ENCODE results near the gene SLC7A6OS.

Gene SLC7A6OS

DNA sequence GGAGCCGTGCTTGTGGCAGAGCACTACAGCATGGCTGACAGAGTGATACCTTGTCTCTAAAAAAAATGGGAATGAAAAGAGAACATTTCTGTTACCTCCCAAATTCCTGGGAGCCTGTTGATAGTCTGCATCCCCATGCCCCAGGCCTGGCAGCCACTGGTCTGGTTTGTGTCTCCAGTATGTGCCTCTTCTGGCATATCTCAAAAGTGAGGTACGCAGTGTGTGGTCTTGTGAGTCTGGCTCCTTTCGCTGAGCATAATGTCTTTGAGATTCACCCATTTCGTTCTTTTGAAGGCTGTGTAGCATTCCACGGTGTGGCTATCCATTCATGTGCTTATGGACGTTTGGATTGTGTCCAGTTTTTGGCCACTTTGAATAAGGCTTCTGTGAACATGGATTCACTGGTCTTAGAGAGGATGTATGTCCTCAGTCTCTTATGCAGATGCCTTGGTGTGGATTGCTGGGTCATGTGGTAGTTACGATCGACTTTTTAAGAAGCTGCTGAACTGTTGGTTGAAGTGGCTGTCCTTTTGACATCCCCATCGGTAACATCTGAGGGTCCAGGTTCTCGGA is 39.2 kb upstream of the SLC7A6OS start:
- H3K9ac ChIP-seq (ENCODE audit: low read depth, low read length), result no peak overlapping the region
- H3K4me1 ChIP-seq (ENCODE audit: insufficient read depth, low read length), result no peaks in the 10 kb centered on the region
- peaks cover 5% of the 10 kb centered on the region for H3K36me3 ChIP-seq (ENCODE audit: insufficient read depth, low read length)
- H3K9me3 ChIP-seq (ENCODE audit: control insufficient read depth, insufficient read depth, low read length), result no peaks in the 10 kb centered on the region

DNA sequence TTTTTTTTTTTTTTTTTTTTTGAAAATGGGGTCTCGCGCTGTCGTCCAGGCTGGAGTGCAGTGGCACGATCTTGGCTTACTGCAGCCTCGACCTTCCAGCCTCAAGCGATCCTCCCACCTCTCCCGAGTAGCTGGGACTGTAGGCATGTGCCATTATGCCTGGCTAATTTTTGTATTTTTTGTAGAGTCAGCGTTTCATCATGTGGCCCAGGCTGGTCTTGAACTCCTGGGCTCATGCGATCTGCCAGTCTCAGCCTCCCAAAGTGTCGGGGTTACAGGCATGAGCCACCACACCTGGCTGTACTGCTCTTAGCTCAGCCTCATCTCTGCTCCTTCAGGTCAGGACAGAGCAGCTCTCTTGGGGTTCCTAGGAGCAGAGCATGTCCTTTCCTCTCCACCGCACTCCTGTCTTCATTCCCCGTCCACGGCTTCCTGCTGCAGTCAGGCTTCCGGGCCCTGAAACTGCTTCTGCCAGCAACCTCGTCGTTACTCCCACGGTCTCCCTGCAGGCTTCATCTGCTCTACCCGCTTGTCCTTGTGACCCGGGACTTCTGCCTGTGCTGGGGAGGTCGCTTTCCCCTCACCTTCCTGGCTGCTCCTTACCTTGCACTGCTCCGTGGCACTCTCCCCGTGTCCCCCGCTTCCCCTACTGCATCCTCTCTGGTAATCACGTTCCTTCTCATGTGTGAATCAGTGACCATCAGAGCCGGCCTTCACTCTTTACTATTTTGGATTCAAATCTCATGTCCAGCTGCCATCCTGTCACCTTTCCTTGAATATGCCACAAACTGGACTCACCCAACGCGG is 38.1 kb upstream of the SLC7A6OS start:
- Histone ChIP-seq H3K4me1 (ENCODE audit: insufficient read depth, low read length) (no peaks in the 10 kb centered on the region), H3K36me3 (ENCODE audit: insufficient read depth, low read length) (peaks cover 5% of the 10 kb centered on the region; the same call in 1 of the 2 replicates), H3K9me3 (ENCODE audit: control insufficient read depth, insufficient read depth, low read length) (no peaks in the 10 kb centered on the region), H3K9ac (ENCODE audit: low read depth, low read length) (no peak overlapping the region)

DNA sequence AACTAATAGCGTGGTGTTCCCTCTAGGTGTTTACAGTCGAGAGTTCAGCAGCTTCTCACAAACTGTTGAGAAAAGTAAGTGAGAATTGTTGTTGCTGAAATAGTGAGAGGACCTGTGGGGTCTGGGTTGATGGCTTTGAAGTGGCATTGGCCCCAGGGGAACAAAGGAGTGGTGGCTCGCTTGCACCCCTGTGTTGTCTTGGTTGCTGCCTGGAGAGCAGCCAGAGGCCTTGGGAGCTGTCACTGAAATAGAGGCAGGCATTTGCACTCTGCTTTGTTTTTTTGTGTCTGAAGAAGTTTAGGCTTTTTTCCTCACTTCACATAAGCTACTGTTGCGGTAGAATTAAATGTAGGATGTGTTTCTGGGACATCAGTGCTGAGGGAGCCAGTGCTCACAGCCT is 36.9 kb upstream of the SLC7A6OS start:
- no peaks in the 10 kb centered on the region for H3K4me1 ChIP-seq (ENCODE audit: insufficient read depth, low read length)
- H3K9me3 ChIP-seq (ENCODE audit: control insufficient read depth, insufficient read depth, low read length), result no peaks in the 10 kb centered on the region
- no peak overlapping the region for H3K9ac ChIP-seq (ENCODE audit: low read depth, low read length)
- peaks cover 11% of the 10 kb centered on the region for H3K36me3 ChIP-seq (ENCODE audit: insufficient read depth, low read length)

DNA sequence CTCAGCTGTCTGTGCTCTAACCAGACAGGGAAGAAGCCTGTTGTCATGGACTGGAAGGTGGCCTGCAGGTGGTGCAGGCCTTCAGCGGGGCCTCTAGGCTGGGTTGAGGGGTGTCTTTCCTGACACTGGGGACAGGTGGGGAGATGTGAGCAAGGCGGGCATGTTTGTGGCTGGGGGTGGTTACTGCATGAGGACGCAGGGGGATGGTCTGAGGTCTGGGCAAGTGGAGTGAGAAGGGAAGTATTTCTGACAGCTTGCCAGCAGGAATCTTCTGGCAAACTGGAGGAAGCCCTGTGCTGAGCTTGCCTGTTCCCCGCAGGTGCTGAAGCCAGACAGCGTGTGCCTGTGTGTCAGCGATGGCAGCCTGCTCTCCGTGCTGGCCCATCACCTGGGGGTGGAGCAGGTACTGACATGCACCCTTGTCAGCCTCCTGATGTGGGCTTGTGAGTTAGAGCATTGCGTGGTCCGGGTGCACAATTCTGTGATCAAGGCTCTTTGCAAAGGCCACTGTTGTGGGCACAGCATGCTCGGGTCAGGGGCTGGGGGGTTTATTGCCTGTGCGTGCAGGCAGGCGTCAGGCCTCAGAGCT is 36.2 kb upstream of the SLC7A6OS start:
- Histone ChIP-seq H3K36me3 (ENCODE audit: insufficient read depth, low read length) (peaks cover 11% of the 10 kb centered on the region), H3K9ac (ENCODE audit: low read depth, low read length) (no peak overlapping the region), H3K9me3 (ENCODE audit: control insufficient read depth, insufficient read depth, low read length) (no peaks in the 10 kb centered on the region), H3K4me1 (ENCODE audit: insufficient read depth, low read length) (no peaks in the 10 kb centered on the region)

DNA sequence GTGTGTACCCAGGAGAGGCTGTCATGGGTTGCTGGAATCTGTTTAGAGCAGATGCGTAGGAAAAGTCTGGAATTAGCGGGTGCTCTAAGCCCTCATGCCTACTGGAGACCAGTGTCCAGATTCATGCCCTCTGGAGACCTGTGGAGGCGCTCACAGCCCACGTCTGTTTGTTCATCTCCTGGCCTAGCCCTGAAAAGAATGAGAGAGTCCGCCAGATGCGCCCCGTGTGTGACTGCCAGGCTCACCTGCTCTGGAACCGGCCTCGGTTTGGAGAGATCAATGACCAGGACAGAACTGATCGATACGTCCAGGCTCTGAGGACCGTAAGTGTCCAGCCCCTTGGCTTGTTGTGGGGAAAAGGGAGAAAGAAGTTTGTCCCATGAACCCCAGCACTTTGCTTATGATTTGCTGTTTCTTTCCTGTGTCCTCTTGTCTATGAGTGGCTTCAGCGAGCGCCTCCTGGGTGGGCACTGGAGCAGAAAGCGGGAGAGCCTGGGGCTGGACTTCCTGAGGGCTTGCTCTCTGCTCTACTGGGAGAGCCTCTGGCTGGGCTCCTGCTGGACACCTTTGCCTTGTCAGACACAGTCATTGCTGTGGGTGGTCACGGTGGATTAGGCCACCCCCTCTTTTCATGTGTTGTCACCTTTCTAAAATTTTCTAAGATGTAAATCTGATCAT is 35.4 kb upstream of the SLC7A6OS start:
- peaks cover 11% of the 10 kb centered on the region for H3K36me3 ChIP-seq (ENCODE audit: insufficient read depth, low read length)
- no peaks in the 10 kb centered on the region for H3K4me1 ChIP-seq (ENCODE audit: insufficient read depth, low read length)
- H3K9ac ChIP-seq (ENCODE audit: low read depth, low read length), result no peak overlapping the region
- no peaks in the 10 kb centered on the region for H3K9me3 ChIP-seq (ENCODE audit: control insufficient read depth, insufficient read depth, low read length)

DNA sequence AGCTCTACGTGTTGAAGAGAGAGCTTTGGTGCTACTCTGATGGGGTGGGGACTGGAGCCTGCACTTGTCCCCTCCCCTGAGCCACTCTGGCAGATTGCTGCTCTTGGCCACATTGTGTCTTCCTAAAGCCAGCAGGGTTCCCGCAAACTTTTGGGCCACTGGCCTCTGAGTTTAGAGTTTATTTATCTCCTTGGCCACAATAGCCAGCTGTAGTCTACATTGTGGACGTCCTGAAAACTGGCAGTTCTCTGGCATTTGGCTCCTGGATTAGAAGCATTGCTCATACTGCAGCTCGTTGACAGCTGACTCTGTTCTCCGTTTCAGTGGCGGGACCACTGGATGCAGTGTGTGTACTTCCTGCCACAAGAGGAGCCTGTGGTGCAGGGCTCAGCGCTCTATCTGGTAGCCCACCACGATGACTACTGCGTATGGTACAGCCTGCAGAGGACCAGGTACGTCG is 34.6 kb upstream of the SLC7A6OS start:
- no peaks in the 10 kb centered on the region for H3K4me1 ChIP-seq (ENCODE audit: insufficient read depth, low read length)
- H3K36me3 ChIP-seq (ENCODE audit: insufficient read depth, low read length), result peaks cover 11% of the 10 kb centered on the region
- no peaks in the 10 kb centered on the region for H3K9me3 ChIP-seq (ENCODE audit: control insufficient read depth, insufficient read depth, low read length)
- H3K9ac ChIP-seq (ENCODE audit: low read depth, low read length), result no peak overlapping the region

DNA sequence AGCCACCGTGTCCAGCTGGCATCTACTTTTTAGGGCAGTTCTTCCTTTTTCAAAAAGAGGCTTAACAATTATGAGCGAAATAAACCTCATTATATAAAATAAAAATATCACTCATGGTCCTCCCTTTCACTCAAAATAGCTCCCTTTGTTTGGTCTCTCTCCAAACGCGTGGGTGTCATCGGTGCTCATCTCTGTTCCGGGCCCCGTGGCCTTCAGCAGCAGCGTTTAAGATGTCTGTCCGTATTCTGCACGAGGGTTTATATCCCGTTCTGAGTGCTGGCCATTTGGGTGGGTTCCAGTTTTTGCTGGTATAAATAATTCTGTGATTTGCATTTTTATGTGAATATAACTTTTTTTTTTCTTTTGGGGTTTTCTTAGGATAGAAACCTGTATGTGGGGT is 33.5 kb upstream of the SLC7A6OS start:
- Histone ChIP-seq H3K9ac (ENCODE audit: low read depth, low read length) (no peak overlapping the region), H3K36me3 (ENCODE audit: insufficient read depth, low read length) (peaks cover 15% of the 10 kb centered on the region), H3K9me3 (ENCODE audit: control insufficient read depth, insufficient read depth, low read length) (no peaks in the 10 kb centered on the region), H3K4me1 (ENCODE audit: insufficient read depth, low read length) (no peaks in the 10 kb centered on the region)

DNA sequence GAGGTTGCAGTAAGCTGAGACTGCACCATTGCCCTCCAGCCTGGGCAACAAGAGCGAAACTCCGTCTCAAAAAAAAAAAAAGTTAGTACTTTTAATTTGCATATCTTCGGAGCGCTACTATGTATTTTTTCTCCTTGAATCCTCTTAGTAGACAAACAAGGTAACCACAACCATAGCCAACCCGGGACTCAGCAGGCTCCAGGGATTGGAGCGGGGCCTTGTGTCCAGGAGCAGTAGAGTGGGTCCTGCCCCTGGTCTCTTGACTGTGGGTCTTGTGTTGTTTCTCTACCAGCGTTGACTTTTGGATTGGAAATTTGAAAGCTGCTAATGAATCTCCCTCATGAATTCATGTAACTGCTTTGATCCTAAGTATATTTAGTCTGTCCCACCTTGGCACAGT is 32.4 kb upstream of the SLC7A6OS start:
- no peaks in the 10 kb centered on the region for H3K4me1 ChIP-seq (ENCODE audit: insufficient read depth, low read length)
- no peak overlapping the region for H3K9ac ChIP-seq (ENCODE audit: low read depth, low read length)
- H3K36me3 ChIP-seq (ENCODE audit: insufficient read depth, low read length), result peaks cover 24% of the 10 kb centered on the region
- H3K9me3 ChIP-seq (ENCODE audit: control insufficient read depth, insufficient read depth, low read length), result no peaks in the 10 kb centered on the region

DNA sequence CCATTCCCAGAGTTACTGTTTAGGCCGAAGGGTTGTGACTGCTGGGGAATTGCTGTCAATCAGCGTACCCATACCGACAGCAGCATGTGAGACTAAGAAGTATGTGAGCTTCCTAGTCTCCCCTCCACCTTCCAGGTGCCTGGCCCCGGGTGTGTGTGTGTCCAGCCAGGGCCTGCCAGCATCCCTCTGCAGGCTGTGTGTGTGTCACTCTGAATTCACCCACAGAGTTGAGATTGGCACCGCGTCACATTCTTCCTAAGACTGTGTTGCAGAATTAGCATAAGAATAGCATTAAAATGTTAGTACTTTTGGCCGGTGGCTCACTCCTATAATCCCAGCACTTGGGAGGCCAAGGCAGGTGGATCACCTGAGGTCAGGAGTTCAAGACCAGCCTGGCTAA is 31.9 kb upstream of the SLC7A6OS start:
- H3K9me3 ChIP-seq (ENCODE audit: control insufficient read depth, insufficient read depth, low read length), result no peaks in the 10 kb centered on the region
- H3K4me1 ChIP-seq (ENCODE audit: insufficient read depth, low read length), result no peaks in the 10 kb centered on the region
- no peak overlapping the region for H3K9ac ChIP-seq (ENCODE audit: low read depth, low read length)
- H3K36me3 ChIP-seq (ENCODE audit: insufficient read depth, low read length), result peaks cover 24% of the 10 kb centered on the region

DNA sequence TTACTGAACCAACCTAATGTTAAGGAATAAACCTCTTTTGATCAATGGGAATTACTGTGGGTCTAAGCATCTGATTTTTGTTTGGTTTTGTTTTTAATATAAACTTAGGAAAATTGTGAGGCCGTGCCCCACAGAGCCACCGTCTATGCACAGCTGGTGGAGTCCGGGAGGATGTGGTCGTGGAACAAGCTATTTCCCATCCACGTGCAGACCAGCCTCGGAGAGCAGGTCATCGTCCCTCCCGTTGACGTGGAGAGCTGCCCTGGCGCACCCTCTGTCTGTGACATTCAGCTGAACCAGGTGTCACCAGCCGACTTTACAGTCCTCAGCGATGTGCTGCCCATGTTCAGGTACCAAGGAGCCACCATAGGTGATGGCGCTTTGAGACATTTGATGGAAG is 28.5 kb upstream of the SLC7A6OS start:
- Histone ChIP-seq H3K9ac (ENCODE audit: low read depth, low read length) (no peak overlapping the region), H3K9me3 (ENCODE audit: control insufficient read depth, insufficient read depth, low read length) (no peaks in the 10 kb centered on the region), H3K4me1 (ENCODE audit: insufficient read depth, low read length) (no peaks in the 10 kb centered on the region), H3K36me3 (ENCODE audit: insufficient read depth, low read length) (peaks cover 23% of the 10 kb centered on the region)

DNA sequence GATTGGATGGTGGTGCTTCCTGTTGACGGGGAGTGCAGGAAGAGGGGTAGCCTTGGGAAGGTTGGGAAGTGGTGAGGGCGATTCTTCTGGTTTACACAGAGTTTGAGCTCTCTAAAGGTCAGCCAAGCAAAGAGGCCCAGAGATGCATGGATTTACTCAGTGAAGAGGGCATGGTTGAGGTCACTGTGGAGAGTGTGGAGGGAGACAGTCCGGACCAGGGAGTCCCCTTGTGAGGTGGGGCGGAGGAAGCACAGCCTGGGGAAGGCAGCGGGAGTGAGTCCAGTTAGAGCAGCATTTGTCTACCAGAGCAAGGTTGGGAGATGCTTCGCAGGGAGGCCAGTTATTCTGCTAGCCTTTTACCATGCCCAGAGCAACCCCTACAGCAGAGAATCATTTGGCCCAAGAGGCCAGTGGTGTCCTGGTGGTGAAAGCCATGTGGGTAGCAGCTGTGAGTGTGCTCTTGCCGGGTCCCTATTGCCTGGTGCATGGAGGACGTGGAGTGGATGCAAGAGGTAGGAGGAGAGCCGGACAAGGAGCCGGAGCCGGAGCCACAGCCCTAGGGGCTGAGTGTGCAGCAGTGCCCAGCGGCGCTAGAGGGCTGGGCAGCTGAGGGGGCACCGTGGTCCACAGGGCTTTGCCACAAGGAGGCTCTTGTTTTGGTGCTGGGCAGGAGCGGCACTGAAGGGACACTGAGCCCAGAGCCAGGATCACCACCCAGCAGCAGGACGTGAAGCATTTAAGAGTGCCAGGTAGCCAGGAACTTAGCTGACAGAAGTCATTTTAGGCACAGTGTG is 27.8 kb upstream of the SLC7A6OS start:
- no peaks in the 10 kb centered on the region for H3K9me3 ChIP-seq (ENCODE audit: control insufficient read depth, insufficient read depth, low read length)
- peaks cover 21% of the 10 kb centered on the region for H3K36me3 ChIP-seq (ENCODE audit: insufficient read depth, low read length)
- no peaks in the 10 kb centered on the region for H3K4me1 ChIP-seq (ENCODE audit: insufficient read depth, low read length)
- no peak overlapping the region for H3K9ac ChIP-seq (ENCODE audit: low read depth, low read length)

DNA sequence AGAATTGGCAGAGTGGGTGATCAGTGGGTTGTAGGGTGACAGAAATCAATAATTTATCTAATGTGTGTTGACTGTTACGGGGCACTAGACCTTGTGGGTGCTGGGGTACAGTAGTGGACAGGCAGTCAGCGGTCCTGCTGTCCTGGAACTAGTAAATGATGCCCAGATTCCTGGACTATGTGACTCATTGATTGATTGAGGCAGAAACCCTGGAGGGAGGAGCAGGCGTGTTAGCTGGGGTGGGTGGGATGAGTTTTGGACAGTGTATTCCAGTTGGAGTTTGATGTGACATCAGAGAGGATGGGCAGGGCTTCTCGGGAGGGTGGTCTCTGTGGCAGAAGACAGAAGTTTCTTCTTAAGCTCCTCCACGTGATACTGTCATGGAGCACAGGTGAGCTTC is 24.4 kb upstream of the SLC7A6OS start:
- Histone ChIP-seq H3K9me3 (ENCODE audit: control insufficient read depth, insufficient read depth, low read length) (no peaks in the 10 kb centered on the region), H3K9ac (ENCODE audit: low read depth, low read length) (no peak overlapping the region), H3K36me3 (ENCODE audit: insufficient read depth, low read length) (peaks cover 17% of the 10 kb centered on the region), H3K4me1 (ENCODE audit: insufficient read depth, low read length) (no peaks in the 10 kb centered on the region)

DNA sequence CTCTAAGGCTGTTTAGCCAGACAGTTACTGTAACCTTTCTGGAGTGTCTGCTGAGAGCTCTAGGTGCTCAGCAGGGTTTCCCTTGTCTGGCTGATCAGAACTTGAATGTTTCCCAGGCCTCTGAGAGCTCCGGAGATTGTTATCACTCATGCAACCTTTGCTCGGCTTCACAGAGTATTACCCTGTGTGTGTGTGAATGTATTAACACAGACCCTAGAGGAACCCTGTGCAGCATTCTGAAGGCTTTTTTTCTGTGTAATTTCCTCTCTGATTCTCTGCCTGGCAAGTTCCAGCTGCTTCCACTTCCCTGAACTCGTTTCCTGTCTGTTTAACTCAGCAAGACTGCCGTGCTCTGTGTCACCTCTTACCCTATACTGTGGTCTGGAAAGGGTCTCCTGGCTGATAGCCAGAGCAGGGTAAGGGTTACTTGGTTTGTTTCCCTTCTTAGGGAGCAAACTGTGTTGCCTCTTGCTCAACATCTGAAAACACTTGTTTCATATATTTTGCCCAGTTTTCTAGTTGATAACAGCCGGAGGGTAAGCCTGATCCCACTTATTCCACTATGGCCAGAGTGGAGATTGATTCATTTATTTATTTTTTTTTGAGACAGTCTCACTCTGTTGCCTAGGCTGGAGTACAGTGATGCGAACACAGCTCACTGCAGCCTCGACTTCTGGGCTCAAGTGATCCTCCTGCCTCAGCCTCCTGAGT is 21.8 kb upstream of the SLC7A6OS start:
- no peaks in the 10 kb centered on the region; the same call in none of the 2 replicates for H3K36me3 ChIP-seq (ENCODE audit: insufficient read depth, low read length)
- 0 out of 2 replicates have a peak, but pooled peaks cover 3% of the 10 kb centered on the region for H3K4me1 ChIP-seq (ENCODE audit: insufficient read depth, low read length)
- H3K9me3 ChIP-seq (ENCODE audit: control insufficient read depth, insufficient read depth, low read length), result no peaks in the 10 kb centered on the region
- no peak overlapping the region for H3K9ac ChIP-seq (ENCODE audit: low read depth, low read length)
